Hematopoietic multipotent progenitor cell (in vitro differentiated cells): ENCODE results near the gene VWCE. TPM values are rescaled to one million over a fixed set of nuclear protein-coding genes. Genes with fewer than 3 reads are reported as not detected.

ENCODE experiments used
- DNase-seq, 3 donors: peaks; one replicate each; pipeline ENCODE4 v3.0.0-alpha.2; 2011 to 2015; ENCODE audit warnings: low read depth in 2 of 3, low spot score in 2 of 3
- total RNA-seq: library from RNA; depleted of rRNA; stranded (reverse); fragments of >200 nt; gene quantifications from one replicate; pipeline ENCODE4 v1.2.3, GENCODE V29; 2012

VWCE gene, protein sequence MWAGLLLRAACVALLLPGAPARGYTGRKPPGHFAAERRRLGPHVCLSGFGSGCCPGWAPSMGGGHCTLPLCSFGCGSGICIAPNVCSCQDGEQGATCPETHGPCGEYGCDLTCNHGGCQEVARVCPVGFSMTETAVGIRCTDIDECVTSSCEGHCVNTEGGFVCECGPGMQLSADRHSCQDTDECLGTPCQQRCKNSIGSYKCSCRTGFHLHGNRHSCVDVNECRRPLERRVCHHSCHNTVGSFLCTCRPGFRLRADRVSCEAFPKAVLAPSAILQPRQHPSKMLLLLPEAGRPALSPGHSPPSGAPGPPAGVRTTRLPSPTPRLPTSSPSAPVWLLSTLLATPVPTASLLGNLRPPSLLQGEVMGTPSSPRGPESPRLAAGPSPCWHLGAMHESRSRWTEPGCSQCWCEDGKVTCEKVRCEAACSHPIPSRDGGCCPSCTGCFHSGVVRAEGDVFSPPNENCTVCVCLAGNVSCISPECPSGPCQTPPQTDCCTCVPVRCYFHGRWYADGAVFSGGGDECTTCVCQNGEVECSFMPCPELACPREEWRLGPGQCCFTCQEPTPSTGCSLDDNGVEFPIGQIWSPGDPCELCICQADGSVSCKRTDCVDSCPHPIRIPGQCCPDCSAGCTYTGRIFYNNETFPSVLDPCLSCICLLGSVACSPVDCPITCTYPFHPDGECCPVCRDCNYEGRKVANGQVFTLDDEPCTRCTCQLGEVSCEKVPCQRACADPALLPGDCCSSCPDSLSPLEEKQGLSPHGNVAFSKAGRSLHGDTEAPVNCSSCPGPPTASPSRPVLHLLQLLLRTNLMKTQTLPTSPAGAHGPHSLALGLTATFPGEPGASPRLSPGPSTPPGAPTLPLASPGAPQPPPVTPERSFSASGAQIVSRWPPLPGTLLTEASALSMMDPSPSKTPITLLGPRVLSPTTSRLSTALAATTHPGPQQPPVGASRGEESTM
- 4.0 TPM for total RNA-seq

DNA sequence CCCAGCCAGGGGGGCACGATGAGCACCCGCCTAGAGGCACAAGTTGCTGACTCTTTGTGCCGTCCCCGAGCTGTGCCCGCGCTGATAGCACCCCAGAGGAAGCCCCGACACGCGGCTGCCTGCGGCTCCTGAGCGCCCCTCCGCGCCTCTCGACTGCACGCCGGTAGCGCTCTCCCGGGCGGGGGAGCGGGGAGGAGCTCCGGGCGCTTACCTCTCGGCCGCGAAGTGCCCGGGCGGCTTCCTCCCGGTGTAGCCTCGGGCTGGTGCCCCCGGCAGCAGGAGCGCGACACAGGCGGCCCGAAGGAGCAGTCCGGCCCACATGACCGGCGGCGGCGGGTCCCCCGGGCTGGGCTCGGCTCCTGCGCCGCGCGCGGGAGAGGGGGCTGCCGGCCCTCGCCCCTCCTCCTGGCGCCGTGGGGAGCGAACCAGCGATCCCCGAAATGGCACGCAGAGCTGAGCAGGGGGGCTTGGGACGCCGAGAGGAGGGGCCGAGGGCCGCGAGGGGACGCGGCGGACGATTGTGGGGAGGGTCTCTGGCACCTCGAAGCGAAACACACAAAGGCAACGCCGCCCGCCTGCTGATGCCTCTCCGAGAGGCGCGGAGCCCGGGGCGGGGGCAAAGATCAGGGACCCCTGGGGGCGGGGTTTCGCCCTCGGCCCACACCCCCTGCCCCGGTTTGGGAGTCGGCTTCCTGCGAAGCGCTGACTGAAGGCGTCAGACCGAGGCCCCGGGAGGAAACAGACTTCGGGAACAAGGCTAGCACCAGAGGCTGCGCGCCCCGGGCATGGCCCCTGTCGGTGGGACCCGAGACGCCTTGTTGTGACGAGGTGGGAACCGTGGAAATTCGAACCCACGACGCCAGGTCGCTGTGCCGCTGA, at the start of gene VWCE:
VWCE (minus strand) TSS at position 600 of the 879 bp plus-strand sequence; CDS start at position 321, 279 bp downstream.
- peak; percentile 21 to 82 (median 75) for DNase-seq

DNA sequence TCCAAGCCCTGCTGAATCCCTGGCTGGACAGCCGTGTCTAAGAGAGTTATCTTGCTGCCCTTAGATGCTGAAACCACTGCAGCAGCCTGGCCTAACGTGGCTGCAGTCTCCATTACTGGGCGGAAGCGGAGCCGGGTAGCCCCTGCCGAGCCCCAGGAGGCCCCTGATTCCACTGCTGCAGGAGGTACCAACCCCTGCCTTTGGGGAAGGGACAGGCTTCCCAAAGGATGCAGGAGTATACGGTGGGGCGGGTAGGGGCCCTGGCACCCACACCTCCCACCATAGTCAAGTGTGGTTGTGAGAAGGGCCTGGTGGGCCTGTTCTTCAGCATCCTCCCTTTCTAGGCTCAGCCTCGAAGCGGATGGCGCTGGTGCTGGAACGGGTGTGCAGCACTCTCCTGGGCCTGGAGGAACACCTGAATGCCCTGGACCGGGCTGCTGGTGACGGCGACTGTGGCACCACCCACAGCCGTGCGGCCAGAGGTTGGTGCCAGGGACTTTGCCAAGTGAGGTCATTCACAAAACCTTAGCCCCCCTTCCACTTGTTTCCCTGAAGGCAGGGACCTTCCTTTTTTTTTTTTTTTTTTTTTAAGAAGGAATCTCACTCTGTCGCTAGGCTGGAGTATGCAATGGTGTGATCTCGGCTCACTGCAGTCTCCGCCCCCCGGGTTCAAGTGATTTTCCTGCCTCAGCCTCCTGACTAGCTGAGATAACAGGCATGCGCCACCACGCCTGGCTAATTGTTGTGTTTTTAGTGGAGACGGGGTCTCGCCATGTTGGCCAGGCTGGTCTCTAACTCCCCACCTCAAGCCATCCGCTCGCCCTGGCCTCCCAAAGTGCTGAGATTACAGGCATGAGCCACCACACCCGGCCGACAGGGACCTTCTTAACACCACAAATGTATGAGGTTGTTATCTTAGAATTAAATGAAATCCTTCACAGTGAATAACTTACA, 49.0 kb upstream of the VWCE start:
- no peak for DNase-seq

DNA sequence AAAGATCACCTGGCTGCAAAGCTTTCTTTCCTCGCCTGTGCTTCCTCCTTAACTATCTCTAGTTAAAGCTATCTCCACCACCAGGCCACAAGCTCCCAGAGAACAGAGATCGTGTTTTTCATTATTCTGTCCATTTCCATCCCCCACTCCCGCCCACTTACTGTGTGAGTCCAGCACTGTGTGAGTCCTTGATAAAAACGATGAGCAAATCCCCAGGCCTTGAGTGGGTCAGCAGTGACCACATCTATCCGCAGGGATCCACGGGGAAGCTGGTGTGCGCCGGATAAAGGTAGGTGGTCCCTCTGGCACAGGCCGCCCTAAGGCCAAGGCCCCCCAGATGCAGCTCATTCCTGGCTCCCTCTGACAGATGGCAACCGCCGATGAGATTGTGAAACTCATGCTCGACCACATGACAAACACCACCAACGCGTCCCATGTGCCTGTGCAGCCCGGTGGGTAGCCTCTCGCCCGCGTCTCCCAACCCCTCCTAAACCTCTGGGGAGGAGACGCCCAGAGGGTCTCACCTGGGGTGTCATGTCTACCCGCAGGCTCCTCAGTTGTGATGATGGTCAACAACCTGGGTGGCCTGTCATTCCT, 47.2 kb upstream of the VWCE start:
- DNase-seq: no peak

DNA sequence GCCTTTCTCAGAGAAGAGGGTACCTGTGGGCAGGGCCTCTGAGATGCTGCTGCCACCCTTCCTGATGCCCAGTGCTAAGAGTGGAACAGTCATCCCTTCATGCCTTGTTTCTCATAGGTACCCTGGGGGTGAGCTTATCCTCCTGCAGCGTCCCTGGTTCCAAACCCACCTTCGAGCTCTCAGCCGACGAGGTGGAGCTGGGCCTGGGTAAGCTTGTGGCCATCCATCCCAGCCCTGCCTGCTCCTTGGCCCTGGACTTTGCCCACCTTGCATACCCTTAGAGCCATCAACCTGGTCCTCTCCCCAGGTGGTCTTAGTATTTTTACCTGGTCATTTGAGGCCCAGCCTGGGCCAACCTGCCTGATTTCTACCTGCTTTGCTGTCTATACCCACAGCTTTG, 46.6 kb upstream of the VWCE start:
- DNase-seq: no peak

DNA sequence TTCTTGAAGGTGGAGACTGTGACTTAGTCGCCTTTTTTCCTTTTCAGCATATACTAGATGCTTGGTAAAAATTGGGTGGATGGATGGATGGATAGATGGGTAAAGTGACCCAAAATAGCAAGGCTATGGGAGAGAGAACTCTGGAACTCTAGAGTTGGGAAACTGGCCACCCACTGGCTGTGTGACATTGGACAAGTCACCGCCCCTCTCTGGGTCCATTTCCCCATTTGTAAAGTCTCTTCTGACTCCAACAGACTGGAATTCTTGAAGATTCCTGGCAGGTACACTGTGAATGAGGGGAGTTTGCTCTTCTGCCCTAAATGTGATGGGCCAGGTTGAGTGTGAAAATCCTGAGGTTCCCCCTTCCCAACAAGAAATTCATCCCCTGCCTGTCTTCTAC, 45.9 kb upstream of the VWCE start:
- DNase-seq: no peak

DNA sequence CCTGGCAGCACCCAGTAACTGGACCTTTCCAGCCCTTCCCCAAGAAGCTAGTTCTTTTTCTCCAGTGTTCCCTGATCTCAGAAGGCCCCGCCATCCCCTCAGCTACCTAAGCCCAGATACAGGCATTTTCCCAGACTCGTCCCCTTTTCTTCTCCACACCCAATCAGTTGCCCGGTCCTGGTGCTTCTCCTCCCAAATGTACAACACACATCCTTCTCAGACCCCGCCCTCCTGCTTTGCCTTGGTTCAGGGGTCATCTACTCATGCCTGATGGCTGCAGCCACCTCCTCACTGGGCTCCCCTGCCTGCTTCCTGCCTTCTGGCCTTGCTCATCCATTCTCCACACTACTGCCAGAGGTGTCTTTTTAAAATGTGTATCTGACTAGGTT, 44.4 kb upstream of the VWCE start:
- DNase-seq: no peak

DNA sequence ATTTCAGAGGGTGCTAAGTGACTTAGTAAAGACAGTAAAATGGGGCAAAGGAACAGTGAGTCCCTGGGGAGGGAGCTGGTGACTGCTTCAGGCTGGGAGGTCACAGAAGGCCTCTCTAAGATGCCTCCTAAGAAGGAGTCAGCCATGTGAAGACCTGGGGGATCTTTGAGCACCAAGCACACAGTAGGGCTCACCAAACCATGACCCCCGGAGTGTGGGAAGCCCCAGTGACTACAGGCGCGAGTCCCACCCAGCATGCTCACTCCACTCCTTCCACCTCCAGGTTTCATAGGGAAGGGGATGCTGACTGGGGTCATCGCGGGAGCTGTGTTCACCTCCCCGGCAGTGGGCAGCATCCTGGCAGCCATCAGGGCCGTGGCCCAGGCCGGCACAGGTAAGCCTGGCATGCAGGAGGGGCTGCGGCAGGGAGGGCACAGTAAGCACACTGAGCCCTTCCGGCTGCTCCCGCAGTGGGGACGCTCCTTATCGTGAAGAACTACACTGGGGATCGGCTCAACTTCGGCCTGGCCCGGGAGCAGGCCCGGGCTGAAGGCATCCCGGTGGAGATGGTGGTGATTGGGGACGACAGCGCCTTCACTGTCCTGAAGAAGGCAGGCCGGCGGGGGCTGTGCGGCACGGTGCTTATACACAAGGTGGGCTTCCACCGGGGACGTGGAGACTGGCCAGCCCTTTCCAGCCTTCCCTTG, 43.8 kb upstream of the VWCE start:
- DNase-seq: no peak

DNA sequence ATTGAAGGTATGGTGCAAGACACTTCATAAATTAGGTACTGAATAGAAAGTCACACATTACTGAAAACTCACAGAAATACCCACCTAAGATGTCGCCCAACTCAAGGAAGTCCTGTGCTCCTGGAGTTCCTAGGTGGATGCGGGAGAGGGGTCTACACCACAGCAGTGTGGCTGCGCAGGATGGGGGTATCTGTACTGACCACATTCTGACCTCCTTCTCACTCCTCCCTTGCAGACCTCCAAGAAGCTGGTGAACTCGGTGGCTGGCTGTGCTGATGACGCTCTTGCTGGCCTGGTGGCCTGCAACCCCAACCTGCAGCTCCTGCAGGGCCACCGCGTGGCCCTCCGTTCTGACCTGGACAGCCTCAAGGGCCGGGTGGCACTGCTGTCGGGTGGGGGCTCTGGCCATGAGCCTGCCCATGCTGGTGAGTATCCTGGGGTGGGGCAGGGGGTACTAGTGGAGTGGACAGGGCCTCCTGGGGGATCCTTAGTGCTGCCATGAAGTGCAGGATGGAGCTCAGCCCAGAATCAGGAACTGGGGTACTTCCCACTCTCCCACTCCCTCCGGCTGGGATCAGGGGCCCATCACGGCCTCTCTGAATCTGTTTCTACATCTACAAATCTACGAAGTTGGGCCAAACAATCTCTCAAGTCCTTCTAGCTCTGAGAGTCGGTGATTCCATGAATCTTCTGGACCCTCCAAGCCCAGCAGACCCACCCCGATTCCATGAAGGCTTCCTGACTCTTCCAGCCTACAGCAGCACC, 42.8 kb upstream of the VWCE start:
- DNase-seq: no peak

DNA sequence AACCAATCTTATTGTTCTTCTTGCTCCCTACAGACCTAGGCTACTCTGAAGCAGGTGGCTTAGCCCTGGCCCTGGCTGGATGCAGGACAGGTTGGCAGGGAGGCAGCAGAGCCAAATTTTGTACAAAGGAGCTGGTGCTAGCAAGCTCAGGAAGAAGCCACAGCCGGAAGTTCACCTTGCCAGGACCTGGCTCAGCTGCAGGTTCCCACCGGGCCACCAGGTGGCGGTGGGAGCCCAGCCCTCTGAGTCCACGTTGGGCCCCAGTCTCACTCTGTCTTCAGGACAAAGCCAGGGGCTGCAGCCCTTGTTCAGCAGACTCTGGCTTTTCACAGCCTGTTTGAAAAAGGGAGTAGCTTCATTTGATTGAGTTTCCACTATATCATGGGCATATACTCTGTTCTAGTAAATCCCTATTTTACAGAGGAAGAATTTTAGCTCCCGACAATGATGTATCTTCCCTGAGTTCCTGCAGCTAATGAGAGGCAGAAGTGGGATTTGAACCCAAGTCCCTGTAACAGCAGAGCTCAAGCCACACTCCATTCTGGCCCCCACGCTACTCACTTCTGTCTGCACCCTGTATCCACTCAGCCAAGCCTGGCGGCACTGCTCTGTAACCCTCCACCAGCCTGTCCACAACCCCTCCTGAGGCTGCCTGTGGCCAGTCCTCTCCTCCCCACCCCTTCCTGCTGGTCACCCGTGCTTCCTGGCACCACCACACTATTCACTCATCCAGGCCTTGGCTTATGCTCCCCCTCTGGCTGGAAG, 41.2 kb upstream of the VWCE start:
- DNase-seq: peak; percentile 76 to 87 (median 79)

DNA sequence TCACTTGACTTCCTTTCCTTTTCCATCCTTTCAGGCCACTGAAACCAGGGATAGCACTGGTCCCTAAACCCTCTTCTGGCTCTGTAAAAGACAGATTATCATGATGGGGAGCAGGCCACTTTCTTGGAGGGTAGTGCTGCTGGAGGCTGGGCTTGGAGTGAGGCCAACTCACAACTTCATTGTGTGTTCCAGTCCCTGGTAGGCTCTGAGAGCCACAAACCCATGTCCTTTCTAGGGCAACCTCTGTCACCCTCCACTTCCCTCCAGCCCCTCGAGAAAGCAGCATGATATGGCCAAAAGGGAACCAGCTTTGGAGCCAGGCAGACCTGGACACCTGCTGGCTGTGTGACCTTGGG, 40.2 kb upstream of the VWCE start:
- no peak for DNase-seq

DNA sequence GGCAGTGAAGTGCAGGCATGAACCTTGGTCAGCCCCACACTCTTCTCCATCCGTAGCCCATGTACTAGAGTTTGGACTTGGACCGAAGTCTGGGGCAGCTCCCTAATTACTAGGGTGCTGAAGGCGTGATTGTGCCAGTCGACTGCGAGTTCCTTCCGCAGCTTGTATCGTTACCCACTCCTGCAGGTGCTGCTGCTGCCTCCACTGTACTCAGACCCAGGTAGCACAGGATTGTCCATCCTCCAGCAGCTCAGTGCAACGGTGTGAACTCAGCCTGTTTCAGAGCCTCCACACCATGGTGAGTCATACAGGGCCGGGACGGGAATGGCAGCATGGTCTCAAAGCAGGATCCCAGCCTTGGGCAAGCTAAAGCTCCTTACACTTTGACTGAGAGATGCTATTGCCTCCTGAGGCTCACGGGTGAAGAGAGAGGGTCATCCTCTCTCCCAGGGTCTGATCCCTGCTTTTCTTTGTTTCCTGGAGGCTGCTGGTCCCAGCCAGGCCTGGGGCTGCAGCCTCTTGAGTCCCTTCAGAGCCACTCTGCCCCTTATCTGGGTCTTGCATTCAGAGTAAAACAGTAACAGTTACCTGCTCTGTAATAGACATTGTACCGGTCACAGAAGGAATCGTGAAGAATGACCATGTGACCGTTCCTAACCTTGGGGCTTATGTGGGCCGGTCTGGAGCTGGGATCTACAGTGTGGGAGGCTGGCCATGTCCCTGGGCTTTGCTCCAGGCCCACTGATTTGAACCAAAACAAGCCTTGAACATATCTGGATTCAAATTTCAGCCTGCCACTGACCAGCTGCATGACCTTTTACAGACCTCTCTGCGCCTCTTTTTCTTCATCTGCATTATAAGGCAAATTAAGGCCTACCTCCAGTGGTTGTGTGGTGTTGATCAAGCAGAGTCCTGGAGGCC, 39.6 kb upstream of the VWCE start:
- no peak for DNase-seq

DNA sequence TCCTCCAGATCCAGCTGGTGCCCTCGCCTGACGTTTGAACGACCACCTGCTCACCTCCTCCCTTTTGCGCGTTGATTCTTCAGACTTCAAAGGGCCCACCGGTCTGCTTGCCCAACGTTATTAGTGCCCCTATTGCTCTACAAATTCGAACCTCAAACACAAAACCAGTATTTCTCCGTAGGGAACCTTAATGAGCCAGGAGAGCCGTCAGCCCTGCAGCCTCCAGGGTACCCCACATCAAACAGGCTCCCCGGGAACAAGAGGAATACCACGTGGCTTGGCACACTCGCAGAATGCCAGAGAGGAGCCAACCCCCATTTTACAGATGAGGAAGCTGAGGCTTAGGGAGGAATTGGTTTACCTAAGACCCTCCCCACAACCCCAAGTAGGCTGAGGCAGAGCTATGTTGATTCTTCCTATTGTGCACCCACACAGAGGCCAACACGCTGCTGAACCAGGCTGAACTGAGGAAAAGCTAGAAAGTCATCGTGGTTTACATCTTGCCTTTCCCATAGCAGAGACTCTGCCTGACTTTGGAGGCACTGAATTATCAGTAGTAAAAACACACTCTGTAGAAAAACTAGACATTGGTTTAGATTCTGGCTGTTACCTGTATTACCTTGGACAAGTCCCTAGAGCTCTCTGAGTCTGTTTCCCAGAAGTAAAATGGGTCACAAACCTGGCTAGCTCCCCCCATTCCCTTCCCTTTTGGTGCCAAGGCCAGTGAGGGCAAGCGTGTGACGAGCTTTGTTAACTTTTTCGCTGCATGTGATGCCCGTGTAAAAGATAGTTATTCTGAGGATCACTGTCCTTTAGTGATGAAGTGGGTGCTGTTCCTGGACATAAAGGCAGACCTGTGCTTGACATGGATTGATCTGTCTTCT, 38.7 kb upstream of the VWCE start:
- peak in 1 of 3 donors; percentile 31 for DNase-seq

DNA sequence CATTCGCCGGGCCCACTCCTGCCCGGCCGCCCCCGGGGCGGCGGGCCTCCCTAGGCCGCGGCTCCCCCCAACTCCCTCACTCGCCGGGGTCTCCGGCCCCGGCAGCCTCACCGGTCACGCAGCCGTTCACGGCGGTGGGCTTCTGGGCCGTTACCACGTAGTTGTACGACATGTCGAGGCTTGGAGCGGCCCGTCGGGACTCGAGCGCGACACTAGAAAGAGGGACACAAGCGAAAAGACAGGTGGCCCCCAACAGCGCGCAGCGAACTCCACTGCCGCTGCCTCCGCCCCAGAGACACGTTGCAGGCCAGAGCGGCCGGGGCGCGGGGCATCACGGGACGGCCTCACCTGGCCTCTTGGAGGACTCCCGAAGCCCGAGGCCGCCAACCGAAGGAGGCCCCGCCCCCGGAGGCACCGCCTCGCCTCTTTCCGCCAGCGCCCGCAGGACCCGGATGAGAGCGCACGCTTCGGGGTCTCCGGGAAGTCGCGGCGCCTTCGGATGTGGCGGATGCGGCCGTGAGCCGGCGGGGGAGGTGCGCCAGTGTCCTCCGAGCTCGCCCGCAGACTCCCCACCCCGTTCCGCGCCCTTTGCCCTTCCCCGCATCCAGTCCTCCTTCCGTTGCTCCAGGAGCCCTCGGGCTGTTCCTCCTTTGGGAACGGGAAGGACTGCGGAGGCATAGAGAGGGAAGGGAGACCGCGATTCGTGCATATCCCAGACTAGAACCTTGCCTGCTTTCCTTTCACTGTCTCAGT, 37.9 kb upstream of the VWCE start, which contains the start of the genes DDB1 and TKFC:
DDB1 (minus strand) TSS at position 309 of the 753 bp plus-strand sequence; CDS start at position 172, 137 bp downstream.
TKFC (plus strand) TSS at position 432 of the 753 bp plus-strand sequence. CDS start 1,501 bp downstream, outside the sequence.
- peak; percentile 88 to 97 (median 96) for DNase-seq

DNA sequence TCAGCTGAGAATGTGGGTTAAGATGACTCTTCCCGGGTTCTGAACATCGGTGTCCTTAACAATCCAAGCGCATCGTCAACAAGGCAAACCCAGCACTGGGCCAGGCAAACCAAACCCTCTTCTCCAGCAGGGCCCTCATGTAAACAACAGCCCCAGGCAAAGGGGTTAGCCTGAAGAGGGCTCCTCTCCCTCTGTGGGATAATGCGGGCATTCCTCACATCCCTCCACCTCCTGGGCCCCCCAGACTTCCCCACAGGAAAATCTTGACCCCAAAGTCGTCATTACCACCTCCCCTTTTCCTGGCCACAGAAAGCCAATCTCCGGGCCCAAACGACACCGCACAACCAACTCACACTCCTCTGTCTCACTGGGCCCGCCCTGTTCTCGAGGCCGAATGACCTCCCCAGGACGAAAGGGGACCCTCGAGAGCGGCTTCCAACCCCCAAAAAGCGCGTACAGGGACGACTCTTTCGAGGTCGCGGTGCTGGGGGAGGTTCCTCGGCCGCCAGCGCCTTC, 37.2 kb upstream of the VWCE start:
- peak in 1 of 3 donors; percentile 14 for DNase-seq
